Adrenal gland (tissue), 12 donors: Measurements from ENCODE around the gene AGMAT. TPM values are rescaled to one million over a fixed set of nuclear protein-coding genes. Genes with fewer than 3 reads are reported as not detected.

ENCODE experiments used
- DNase-seq, 7 donors: peaks; one replicate each; pipeline ENCODE4 v3.0.0-alpha.2; 2019 to 2020
- H3K27ac ChIP-seq, 5 donors: fragments of 200-600 bp; sonication (generic) in 4 of 5; 1 replicate in 3 of 5; 2 replicates in 2 of 5; pipeline versions ENCODE4 v1.5.1 to v1.8.0; 2016 to 2020; ENCODE audit warnings: mild to moderate bottlenecking in 1 of 5
- H3K27me3 ChIP-seq: fragments of 200-600 bp; 2 replicates; pipeline ENCODE4 v1.8.0; 2021
- H3K36me3 ChIP-seq, 2 donors: fragments of 200-600 bp; replicated peaks in 1 of 2; 1 replicate in 1 of 2; 2 replicates in 1 of 2; pipeline versions ENCODE4 v1.5.1 to v1.8.0; 2018 to 2022
- H3K4me1 ChIP-seq, 2 donors: fragments of 200-600 bp; replicated peaks in 1 of 2; 1 replicate in 1 of 2; 2 replicates in 1 of 2; pipeline versions ENCODE4 v1.5.1 to v1.8.0; 2018 to 2021
- H3K4me3 ChIP-seq, 4 donors: fragments of 200-600 bp; sonication (generic) in 3 of 4; one replicate each; pipeline ENCODE4 v1.5.1; 2016 to 2018
- H3K9me3 ChIP-seq, 3 donors: fragments of 200-600 bp; sonication (generic) in 1 of 3; replicated peaks in 1 of 3; 1 replicate in 2 of 3; 2 replicates in 1 of 3; pipeline versions ENCODE4 v1.5.1 to v1.8.0; 2016 to 2021
- POLR2A ChIP-seq, 2 donors: fragments of 450-650 bp; IDR thresholded peaks; one replicate each; pipeline ENCODE4 v1.6.1; 2017; ENCODE audit warnings: antibody characterized with exemption in 2 of 2, mild to moderate bottlenecking in 2 of 2, moderate library complexity in 1 of 2
- WGBS, 4 donors: extraction: QIAGEN DNeasy Blood & Tissue Kit in 2 of 4; methylation state at CpG; one replicate each; pipeline versions ENCODE4 v1.1.5 to v1.1.7; 2013 to 2017; 5-methylcytosine and 5-hydroxymethylcytosine counted together
- intact Hi-C, 2 donors: fragments of 100-400 bp; cut with DNase I; formaldehyde crosslinking; loops; one replicate each; pipeline versions ENCODE4 v1.14.1 to v1.15.0; 2022 to 2023
- polyA plus RNA-seq, 3 donors: library from polyadenylated mRNA; stranded (reverse); fragments of 200-250 nt in 2 of 3; fragments of 350-450 nt in 1 of 3; fragmentation: Illumina TruSeq in 1 of 3; extraction: RNeasy Lipid Tissue Mini Kit (QIAGEN cat#74804) in 1 of 3; gene quantifications; one replicate each; pipeline ENCODE4 v1.2.3, GENCODE V29; 2013 to 2014
- total RNA-seq, 9 donors: library from RNA; depleted of rRNA in 4 of 9; stranded (reverse); fragments of >200 nt in 4 of 9; fragments of 120-200 nt in 1 of 9; fragmentation: NEBNext Ultra II Directional in 1 of 9; extraction: Animal tissue kit (Norgen Biotek cat#: 25700) in 1 of 9; gene quantifications; one replicate each; pipeline versions ENCODE4 v1.1.0 to v1.2.4, GENCODE V29; 2013 to 2023
- TF ChIP-seq, protein P1 (sequence below), 6 experiments: fragments of 450-650 bp in 4 of 6; fragments of 200-600 bp in 2 of 6; sonication (generic) in 1 of 6; IDR thresholded peaks; 1 replicate in 5 of 6; 2 replicates in 1 of 6; pipeline versions ENCODE4 v1.5.1 to v1.8.0; 2016 to 2021; ENCODE audit warnings: antibody characterized with exemption in 6 of 6, mild to moderate bottlenecking in 2 of 6, moderate library complexity in 1 of 6
- donor health status: healthy with polysubstance abuse.
- donor health status: Bipolar disorder and iron deficiency.
- donor health status: DM: yes; HTN: yes; CAD: no.
- donor health status: DM: no; HTN: no; CAD: no.
- donor health status: DM: no; HTN: no; CAD: no.
- donor health status: DM: yes; HTN: yes; CAD: no.

AGMAT gene
- total and polyA plus RNA-seq, 12 donors: 0.16 to 15.0 (median 1.5) TPM

DNA sequence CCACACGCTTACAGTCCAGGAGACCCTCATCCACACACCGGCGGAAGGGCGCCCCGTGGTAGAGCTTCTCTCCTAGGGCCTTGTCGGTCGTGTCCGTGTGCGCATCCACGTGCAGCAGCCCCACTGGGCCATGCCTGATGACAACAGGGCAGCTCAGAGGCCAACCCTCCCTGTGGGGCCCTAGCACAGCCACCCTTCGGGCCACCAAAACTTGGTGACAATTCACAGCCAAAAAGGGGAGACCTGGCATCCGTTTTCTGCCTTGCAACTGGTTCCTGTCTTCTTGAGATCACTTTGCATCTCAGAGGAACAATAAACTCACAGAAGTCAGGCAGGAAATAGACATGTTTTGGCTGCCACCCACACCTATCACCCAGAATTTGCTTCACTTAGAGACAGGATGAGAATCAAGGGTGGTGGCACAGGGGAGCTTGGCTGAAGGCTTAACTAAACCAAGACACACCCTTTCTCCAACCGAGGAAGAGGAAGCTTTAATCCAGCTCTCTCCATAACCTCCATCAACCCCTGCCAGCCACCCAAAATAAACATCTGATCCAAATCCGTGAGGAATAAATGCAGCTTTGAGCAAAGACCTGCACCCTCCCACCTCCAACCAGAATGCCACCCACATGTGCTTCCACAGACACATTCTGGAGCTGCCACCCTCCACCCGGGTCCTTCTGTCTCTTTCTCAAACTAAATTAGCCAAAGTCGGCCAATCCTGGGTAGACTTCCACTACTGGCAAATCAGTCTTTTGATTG lies 5.7 kb downstream of the AGMAT start:
- no peak for TF ChIP-seq POLR2A (IDR thresholded peaks at IDR 0.05)
- TF ChIP-seq, protein P1, sequence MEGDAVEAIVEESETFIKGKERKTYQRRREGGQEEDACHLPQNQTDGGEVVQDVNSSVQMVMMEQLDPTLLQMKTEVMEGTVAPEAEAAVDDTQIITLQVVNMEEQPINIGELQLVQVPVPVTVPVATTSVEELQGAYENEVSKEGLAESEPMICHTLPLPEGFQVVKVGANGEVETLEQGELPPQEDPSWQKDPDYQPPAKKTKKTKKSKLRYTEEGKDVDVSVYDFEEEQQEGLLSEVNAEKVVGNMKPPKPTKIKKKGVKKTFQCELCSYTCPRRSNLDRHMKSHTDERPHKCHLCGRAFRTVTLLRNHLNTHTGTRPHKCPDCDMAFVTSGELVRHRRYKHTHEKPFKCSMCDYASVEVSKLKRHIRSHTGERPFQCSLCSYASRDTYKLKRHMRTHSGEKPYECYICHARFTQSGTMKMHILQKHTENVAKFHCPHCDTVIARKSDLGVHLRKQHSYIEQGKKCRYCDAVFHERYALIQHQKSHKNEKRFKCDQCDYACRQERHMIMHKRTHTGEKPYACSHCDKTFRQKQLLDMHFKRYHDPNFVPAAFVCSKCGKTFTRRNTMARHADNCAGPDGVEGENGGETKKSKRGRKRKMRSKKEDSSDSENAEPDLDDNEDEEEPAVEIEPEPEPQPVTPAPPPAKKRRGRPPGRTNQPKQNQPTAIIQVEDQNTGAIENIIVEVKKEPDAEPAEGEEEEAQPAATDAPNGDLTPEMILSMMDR (IDR thresholded peaks at IDR 0.05): no peak
- Histone ChIP-seq H3K9me3 (no peaks in the 10 kb centered on the region), H3K4me1 (peaks cover 0 to 1% of the 10 kb centered on the region in 2 donors), H3K27ac (peak overlapping the region in 1 of 5 donors; percentile 29), H3K36me3 (no peaks in the 10 kb centered on the region), H3K27me3 (no peaks in the 10 kb centered on the region), H3K4me3 (no peak overlapping the region)
- intact Hi-C loops: no loop called here
- DNase-seq: no peak
- WGBS, 4 donors: 82 to 87% (median 86%) methylated on average over 7 to 16 of the region's 16 CpGs

DNA sequence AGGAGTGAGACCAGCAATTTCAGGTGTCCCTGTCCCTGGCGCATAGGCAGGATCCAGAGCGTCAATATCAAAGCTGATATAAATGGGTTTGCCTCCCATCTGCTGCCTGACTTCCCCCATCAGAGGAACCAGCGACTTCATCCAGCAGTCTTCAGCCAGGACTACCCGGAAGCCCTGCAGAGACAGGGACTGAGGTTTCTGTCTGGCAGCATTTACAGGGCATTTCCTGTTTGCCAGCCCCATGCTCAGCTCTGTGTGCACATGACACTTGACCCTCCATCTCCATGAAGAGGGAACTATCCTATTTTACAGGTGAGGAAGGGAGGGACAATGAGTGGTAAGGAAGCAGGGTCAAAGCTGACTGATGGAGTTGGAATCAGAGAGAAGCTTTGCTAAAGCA lies 7.2 kb downstream of the AGMAT start:
- intact Hi-C loops: no loop called here
- no peak for DNase-seq
- 68 to 80% (median 73%) methylated on average over 1 to 4 of the region's 4 CpGs for WGBS, 4 donors
- Histone ChIP-seq H3K27ac (no peak overlapping the region), H3K9me3 (no peaks in the 10 kb centered on the region), H3K4me1 (no peaks in the 10 kb centered on the region), H3K36me3 (no peaks in the 10 kb centered on the region), H3K27me3 (no peaks in the 10 kb centered on the region), H3K4me3 (no peak overlapping the region)
- TF ChIP-seq POLR2A (IDR thresholded peaks at IDR 0.05): no peak
- TF ChIP-seq, protein P1 (IDR thresholded peaks at IDR 0.05): no peak

DNA sequence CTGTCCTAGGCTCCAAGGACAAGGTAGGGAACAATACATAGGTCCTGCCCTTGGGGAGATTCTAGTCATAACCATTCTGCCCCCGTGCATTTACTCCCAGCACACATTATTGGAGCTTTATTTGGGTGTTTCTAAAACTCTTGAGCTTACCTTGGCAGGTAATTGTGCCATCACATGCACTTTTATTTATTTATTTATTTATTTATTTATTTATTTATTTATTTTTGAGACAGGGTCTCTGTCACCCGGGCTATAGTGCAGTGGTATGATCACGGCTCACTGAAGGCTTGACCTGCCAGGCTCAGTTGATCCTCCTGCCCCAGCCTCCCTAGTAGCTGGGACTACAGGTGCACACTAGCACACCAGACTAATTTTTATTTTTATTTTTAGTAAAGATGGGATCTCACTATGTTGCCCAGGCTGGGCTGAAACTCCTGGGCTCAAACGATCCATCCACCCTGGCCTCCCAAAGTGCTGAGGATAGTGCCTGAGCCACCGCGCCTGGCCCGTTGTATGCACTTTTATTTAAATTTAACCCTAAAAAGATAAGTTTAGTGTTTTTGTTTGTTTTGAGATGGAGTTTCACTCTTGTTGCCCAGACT lies 9.2 kb downstream of the AGMAT start:
- intact Hi-C loops: no loop called here
- Histone ChIP-seq H3K36me3 (no peaks in the 10 kb centered on the region), H3K9me3 (no peaks in the 10 kb centered on the region), H3K27ac (no peak overlapping the region), H3K4me1 (no peaks in the 10 kb centered on the region), H3K4me3 (no peak overlapping the region), H3K27me3 (no peaks in the 10 kb centered on the region)
- 93 to 97% (median 96%) methylated on average over 7 of the region's 7 CpGs for WGBS, 4 donors
- DNase-seq: no peak
- no peak for TF ChIP-seq POLR2A (IDR thresholded peaks at IDR 0.05)
- TF ChIP-seq, protein P1 (IDR thresholded peaks at IDR 0.05): no peak

DNA sequence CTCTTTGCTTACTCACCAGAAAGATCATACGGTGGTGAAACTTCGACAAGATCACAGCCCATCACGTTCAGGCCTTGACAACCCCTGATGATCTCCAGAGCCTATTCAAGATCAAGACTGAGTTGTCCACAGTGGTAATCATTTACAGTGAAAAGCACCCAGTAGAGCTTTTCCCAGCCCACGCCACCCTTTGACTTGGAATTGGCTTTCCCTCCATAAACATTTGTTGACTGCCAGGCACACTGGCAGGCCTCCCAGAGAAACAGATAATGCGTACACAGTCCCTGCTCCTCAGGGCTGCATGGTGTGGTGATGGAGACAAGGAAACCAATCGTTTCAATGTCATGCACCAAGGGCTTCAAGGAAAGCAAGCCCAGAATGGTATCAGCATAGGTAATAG lies 10.1 kb downstream of the AGMAT start:
- H3K27me3 ChIP-seq: no peaks in the 10 kb centered on the region
- H3K36me3 ChIP-seq: no peaks in the 10 kb centered on the region
- no peaks in the 10 kb centered on the region for H3K4me1 ChIP-seq
- H3K9me3 ChIP-seq: no peaks in the 10 kb centered on the region
- intact Hi-C loops: no loop called here
- no peak for DNase-seq
- no peak overlapping the region for H3K27ac ChIP-seq
- WGBS, 4 donors: 72 to 84% (median 77%) methylated on average over 5 to 6 of the region's 6 CpGs
- no peak for TF ChIP-seq POLR2A (IDR thresholded peaks at IDR 0.05)
- TF ChIP-seq, protein P1 (IDR thresholded peaks at IDR 0.05): no peak
- no peak overlapping the region for H3K4me3 ChIP-seq
